Measurements from ENCODE around the gene TMEM248.
"Not testable (repeated sequence)": the region's sequence is repeated elsewhere in the genome, so short reads cannot be mapped to it uniquely, and the experiment has no call there.

GRCh38 chr7:67000601-67001258 lies 79.7 kb downstream of the TMEM248 start:
- TF ChIP-seq, protein P1, sequence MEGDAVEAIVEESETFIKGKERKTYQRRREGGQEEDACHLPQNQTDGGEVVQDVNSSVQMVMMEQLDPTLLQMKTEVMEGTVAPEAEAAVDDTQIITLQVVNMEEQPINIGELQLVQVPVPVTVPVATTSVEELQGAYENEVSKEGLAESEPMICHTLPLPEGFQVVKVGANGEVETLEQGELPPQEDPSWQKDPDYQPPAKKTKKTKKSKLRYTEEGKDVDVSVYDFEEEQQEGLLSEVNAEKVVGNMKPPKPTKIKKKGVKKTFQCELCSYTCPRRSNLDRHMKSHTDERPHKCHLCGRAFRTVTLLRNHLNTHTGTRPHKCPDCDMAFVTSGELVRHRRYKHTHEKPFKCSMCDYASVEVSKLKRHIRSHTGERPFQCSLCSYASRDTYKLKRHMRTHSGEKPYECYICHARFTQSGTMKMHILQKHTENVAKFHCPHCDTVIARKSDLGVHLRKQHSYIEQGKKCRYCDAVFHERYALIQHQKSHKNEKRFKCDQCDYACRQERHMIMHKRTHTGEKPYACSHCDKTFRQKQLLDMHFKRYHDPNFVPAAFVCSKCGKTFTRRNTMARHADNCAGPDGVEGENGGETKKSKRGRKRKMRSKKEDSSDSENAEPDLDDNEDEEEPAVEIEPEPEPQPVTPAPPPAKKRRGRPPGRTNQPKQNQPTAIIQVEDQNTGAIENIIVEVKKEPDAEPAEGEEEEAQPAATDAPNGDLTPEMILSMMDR (IDR thresholded peaks at IDR 0.05) = peak; percentile 68
- not testable (repeated sequence) for TF ChIP-seq EZH2 (IDR thresholded peaks at IDR 0.05; ENCODE audit: borderline replicate concordance, insufficient read depth, low read depth, low read length, poor library complexity, severe bottlenecking)

All from B cell (primary cell).